NB4 (cell line): Measurements from ENCODE around the gene GALNT3.

ENCODE experiments used
- CTCF ChIP-seq: IDR thresholded peaks from one replicate; pipeline ENCODE4 v1.5.1; 2012; ENCODE audit warnings: low read depth, low read length
- POLR2A ChIP-seq: IDR thresholded peaks from 2 replicates; pipeline ENCODE4 v1.6.1; 2011; ENCODE audit warnings: mild to moderate bottlenecking; ENCODE audit not compliant: insufficient read length; ENCODE audit errors: extremely low read depth

- TF ChIP-seq POLR2A (no peak), CTCF (no peak)
Observed at GRCh38 chr2:165773684-165774083, 20.4 kb downstream of the GALNT3 start.
